T-helper 1 cell treated with Interleukin-12 subunit alpha and Interleukin-12 subunit beta and Interleukin-4 antibody, amounts not matched to agents 30 μg/mL and 1 μg/mL, for 36 hours (primary cell): ENCODE results near the gene SPC24.
A peak's percentile ranks its signal among the peaks of the same experiment; 100 is the strongest.
"Not testable (repeated sequence)": the region's sequence is repeated elsewhere in the genome, so short reads cannot be mapped to it uniquely, and the experiment has no call there.

ENCODE experiments used
- H3K27ac Mint-ChIP-seq: one replicate; pipeline ENCODE4 v1.8.0; 2021; ENCODE audit warnings: mild to moderate bottlenecking, mixed read lengths
- H3K27me3 Mint-ChIP-seq: one replicate; pipeline ENCODE4 v1.8.0; 2021; ENCODE audit warnings: low read depth, mixed read lengths
- H3K36me3 Mint-ChIP-seq: one replicate; pipeline ENCODE4 v1.8.0; 2021; ENCODE audit warnings: low read depth, mixed read lengths
- H3K4me1 Mint-ChIP-seq: one replicate; pipeline ENCODE4 v1.8.0; 2021; ENCODE audit warnings: low read depth, mixed read lengths
- H3K4me3 Mint-ChIP-seq: one replicate; pipeline ENCODE4 v1.8.0; 2021; ENCODE audit warnings: mild to moderate bottlenecking, moderate library complexity, mixed read lengths
- H3K9me3 Mint-ChIP-seq: one replicate; pipeline ENCODE4 v1.8.0; 2021; ENCODE audit warnings: mixed read lengths

The SPC24 gene

DNA sequence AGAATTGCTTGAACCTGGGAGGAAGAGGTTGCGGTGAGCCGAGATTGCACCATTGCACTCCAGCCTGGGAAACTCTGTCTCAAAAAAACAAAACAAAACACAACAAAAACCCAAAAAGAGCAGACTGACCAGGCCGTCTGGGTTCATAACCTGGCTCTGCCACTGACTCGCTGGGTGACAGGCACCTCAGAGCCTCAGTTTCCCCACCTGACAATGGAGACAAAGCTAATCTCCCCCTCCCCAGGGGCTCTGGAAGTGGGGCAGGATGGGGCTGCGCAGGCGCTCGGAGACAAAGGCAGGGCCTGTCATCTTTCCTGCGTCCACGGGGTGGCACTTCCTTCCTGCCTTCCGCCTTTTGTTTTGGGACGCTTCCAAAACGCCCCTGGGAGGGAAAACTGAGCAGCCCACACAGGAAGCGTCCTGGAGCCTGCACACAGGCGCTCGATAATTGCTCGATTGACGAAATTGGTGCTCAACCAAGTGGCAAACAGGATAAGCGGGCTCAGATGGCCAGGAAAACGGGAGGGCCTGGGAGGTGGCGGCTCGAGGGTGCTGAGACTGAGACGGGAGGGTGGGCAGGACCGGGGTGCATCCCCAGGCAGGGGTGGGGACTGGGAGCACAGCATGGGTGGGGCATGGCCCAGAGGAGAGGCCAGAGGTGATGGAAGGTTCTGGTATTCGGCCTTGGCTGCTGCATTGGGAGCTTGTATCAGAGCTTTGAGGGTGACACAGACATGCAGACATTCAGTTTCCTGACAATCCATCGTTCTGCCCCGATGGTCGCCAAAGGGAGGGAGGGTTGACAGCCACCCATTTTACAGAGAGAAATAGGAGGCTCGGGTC, 17.8 kb downstream of the SPC24 start:
- H3K36me3 Mint-ChIP-seq = peaks cover 6% of the 10 kb centered on the region
- no peaks in the 10 kb centered on the region for H3K9me3 Mint-ChIP-seq
- H3K27ac Mint-ChIP-seq = no peak overlapping the region
- H3K4me1 Mint-ChIP-seq = peaks cover 7% of the 10 kb centered on the region
- H3K27me3 Mint-ChIP-seq = no peaks in the 10 kb centered on the region
- H3K4me3 Mint-ChIP-seq = peak overlapping the region; percentile 81

- H3K4me3 Mint-ChIP-seq = no peak overlapping the region
- peaks cover 7% of the 10 kb centered on the region for H3K4me1 Mint-ChIP-seq
- no peaks in the 10 kb centered on the region for H3K9me3 Mint-ChIP-seq
- no peak overlapping the region for H3K27ac Mint-ChIP-seq
- peaks cover 13% of the 10 kb centered on the region for H3K36me3 Mint-ChIP-seq
- no peaks in the 10 kb centered on the region for H3K27me3 Mint-ChIP-seq
These were observed 19.0 kb downstream of the SPC24 start for GRCh38 chr19:11136400-11137101.

DNA sequence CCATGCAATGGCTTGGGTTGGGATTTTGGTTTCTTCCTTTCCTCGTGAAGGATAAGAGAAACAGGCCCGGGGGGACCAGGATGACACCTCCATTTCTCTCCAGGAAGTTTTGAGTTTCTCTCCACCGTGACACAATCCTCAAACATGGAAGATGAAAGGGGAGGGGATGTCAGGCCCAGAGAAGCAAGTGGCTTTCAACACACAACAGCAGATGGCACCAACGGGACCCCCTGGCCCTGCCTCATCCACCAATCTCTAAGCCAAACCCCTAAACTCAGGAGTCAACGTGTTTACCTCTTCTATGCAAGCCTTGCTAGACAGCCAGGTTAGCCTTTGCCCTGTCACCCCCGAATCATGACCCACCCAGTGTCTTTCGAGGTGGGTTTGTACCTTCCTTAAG, 24.1 kb downstream of the SPC24 start:
- Mint-ChIP-seq H3K27ac (no peak overlapping the region), H3K27me3 (no peaks in the 10 kb centered on the region), H3K9me3 (no peaks in the 10 kb centered on the region), H3K4me3 (no peak overlapping the region), H3K36me3 (peaks cover 44% of the 10 kb centered on the region), H3K4me1 (no peaks in the 10 kb centered on the region)

GRCh38 chr19:11130824-11131455, 24.6 kb downstream of the SPC24 start:
- H3K4me1 Mint-ChIP-seq = peaks cover 2% of the 10 kb centered on the region
- H3K27ac Mint-ChIP-seq = no peak overlapping the region
- H3K27me3 Mint-ChIP-seq = no peaks in the 10 kb centered on the region
- H3K36me3 Mint-ChIP-seq = peaks cover 49% of the 10 kb centered on the region
- H3K9me3 Mint-ChIP-seq = no peaks in the 10 kb centered on the region
- no peak overlapping the region for H3K4me3 Mint-ChIP-seq

DNA sequence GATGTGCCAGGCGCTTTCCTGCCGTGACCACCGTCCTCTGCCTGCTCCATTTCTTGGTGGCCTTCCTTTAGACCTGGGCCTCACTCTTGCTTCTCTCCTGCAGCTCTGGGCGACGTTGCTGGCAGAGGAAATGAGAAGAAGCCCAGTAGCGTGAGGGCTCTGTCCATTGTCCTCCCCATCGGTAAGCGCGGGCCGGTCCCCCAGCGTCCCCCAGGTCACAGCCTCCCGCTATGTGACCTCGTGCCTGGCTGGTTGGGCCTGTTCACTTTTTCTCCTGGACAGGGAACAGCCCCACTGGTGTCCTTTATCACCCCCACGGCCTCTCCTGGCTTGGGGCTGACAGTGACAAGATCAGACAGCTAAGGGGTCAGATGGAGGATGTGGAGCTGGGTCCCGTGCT, 27.7 kb downstream of the SPC24 start:
- H3K27ac Mint-ChIP-seq = no peak overlapping the region
- no peaks in the 10 kb centered on the region for H3K9me3 Mint-ChIP-seq
- H3K27me3 Mint-ChIP-seq = no peaks in the 10 kb centered on the region
- H3K4me3 Mint-ChIP-seq = no peak overlapping the region
- H3K36me3 Mint-ChIP-seq = peaks cover 50% of the 10 kb centered on the region
- peaks cover 2% of the 10 kb centered on the region for H3K4me1 Mint-ChIP-seq

- peaks cover 42% of the 10 kb centered on the region for H3K36me3 Mint-ChIP-seq
- peaks cover 2% of the 10 kb centered on the region for H3K4me1 Mint-ChIP-seq
- H3K9me3 Mint-ChIP-seq = no peaks in the 10 kb centered on the region
- no peaks in the 10 kb centered on the region for H3K27me3 Mint-ChIP-seq
- H3K4me3 Mint-ChIP-seq = no peak overlapping the region
- H3K27ac Mint-ChIP-seq = peak overlapping the region; percentile 34
These were observed 29.4 kb downstream of the SPC24 start for GRCh38 chr19:11125994-11126685.

DNA sequence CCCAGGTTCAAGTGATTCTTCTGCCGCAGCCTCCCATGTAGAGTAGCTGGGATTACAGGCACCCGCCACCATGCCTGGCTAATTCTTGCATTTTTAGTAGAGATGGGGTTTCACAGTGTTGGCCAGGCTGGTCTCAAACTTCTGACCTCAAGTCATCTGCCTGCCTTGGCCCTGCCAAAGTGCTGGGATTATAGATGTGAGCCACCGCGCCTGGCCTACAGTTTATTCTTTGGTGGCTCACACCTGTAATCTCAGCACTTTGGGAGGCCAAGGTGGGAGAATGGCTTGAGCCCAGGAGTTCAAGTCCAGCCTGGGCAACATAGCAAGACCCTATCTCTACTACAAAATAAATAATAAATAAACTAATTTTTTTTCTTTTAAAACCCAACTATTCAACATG, 31.4 kb downstream of the SPC24 start:
- H3K4me1 Mint-ChIP-seq, H3K4me3 Mint-ChIP-seq, H3K27ac Mint-ChIP-seq, H3K27me3 Mint-ChIP-seq, H3K9me3 Mint-ChIP-seq: not testable (repeated sequence)
- peaks cover 35% of the 10 kb centered on the region for H3K36me3 Mint-ChIP-seq

DNA sequence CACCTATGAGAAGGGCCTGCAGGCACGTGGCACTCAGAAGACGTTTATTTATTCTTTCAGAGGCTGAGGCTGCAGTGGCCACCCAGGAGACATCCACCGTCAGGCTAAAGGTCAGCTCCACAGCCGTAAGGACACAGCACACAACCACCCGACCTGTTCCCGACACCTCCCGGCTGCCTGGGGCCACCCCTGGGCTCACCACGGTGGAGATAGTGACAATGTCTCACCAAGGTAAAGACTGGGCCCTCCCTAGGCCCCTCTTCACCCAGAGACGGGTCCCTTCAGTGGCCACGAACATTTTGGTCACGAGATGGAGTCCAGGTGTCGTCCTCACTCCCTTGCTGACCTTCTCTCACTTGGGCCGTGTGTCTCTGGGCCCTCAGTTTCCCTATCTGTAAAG, 32.5 kb downstream of the SPC24 start:
- Mint-ChIP-seq H3K4me3 (no peak overlapping the region), H3K36me3 (peaks cover 38% of the 10 kb centered on the region), H3K9me3 (no peaks in the 10 kb centered on the region), H3K4me1 (peaks cover 4% of the 10 kb centered on the region), H3K27ac (no peak overlapping the region), H3K27me3 (no peaks in the 10 kb centered on the region)

- not testable (repeated sequence) for H3K9me3 Mint-ChIP-seq, H3K27ac Mint-ChIP-seq, H3K4me1 Mint-ChIP-seq, H3K27me3 Mint-ChIP-seq, H3K4me3 Mint-ChIP-seq
- peaks cover 32% of the 10 kb centered on the region for H3K36me3 Mint-ChIP-seq
These were observed 33.6 kb downstream of the SPC24 start for GRCh38 chr19:11121963-11122362.

DNA sequence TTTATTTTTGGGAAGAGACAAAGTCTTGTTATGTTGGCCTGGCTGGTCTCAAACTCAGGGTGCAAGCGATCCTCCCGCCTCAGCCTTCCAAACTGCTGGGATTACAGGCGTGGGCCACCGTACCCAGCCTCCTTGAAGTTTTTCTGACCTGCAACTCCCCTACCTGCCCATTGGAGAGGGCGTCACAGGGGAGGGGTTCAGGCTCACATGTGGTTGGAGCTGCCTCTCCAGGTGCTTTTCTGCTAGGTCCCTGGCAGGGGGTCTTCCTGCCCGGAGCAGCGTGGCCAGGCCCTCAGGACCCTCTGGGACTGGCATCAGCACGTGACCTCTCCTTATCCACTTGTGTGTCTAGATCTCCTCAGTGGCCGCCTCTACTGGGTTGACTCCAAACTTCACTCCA, 39.1 kb downstream of the SPC24 start:
- Mint-ChIP-seq H3K27ac (no peak overlapping the region), H3K4me1 (peaks cover 4% of the 10 kb centered on the region), H3K4me3 (no peak overlapping the region), H3K36me3 (peaks cover 40% of the 10 kb centered on the region), H3K27me3 (no peaks in the 10 kb centered on the region), H3K9me3 (no peaks in the 10 kb centered on the region)

GRCh38 chr19:11115895-11116446, 39.6 kb downstream of the SPC24 start:
- Mint-ChIP-seq H3K36me3 (peaks cover 40% of the 10 kb centered on the region), H3K27ac (no peak overlapping the region), H3K4me1 (peaks cover 2% of the 10 kb centered on the region)

DNA sequence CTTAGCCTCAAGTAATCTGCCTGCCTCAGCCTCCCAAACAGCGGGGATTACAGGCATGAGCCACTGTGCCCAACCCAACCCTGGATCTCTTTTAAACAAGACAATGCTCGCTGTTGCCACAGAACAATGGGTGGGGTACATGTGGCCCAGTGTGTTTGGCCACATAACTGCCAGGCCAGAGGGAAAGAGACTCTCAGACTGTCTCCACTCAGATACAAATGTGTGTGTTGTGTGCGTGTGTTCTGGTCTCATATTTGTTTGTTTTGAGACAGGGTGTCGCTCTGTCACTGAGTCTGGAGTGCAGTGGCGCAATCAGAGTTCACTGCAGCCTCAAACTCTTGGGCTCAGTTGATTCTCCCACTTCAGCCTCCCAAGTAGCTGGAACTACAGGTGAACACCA, 40.5 kb downstream of the SPC24 start:
- H3K27ac Mint-ChIP-seq = no peak overlapping the region
- peaks cover 2% of the 10 kb centered on the region for H3K4me1 Mint-ChIP-seq
- H3K4me3 Mint-ChIP-seq = no peak overlapping the region
- no peaks in the 10 kb centered on the region for H3K9me3 Mint-ChIP-seq
- H3K36me3 Mint-ChIP-seq = peaks cover 38% of the 10 kb centered on the region
- no peaks in the 10 kb centered on the region for H3K27me3 Mint-ChIP-seq

More at GRCh38 chr19:11115895-11116446, 39.6 kb downstream of the SPC24 start:
- H3K4me3 Mint-ChIP-seq = no peak overlapping the region
- no peaks in the 10 kb centered on the region for H3K27me3 Mint-ChIP-seq
- no peaks in the 10 kb centered on the region for H3K9me3 Mint-ChIP-seq

GRCh38 chr19:11113140-11113708, 42.4 kb downstream of the SPC24 start:
- no peaks in the 10 kb centered on the region for H3K27me3 Mint-ChIP-seq
- no peak overlapping the region for H3K4me3 Mint-ChIP-seq
- H3K27ac Mint-ChIP-seq = no peak overlapping the region
- H3K4me1 Mint-ChIP-seq = peaks cover 2% of the 10 kb centered on the region
- peaks cover 43% of the 10 kb centered on the region for H3K36me3 Mint-ChIP-seq
- no peaks in the 10 kb centered on the region for H3K9me3 Mint-ChIP-seq

GRCh38 chr19:11111771-11112144, 43.8 kb downstream of the SPC24 start:
- no peaks in the 10 kb centered on the region for H3K27me3 Mint-ChIP-seq
- H3K36me3 Mint-ChIP-seq = peaks cover 38% of the 10 kb centered on the region
- H3K9me3 Mint-ChIP-seq = no peaks in the 10 kb centered on the region
- H3K4me3 Mint-ChIP-seq = no peak overlapping the region
- H3K4me1 Mint-ChIP-seq = peaks cover 2% of the 10 kb centered on the region
- H3K27ac Mint-ChIP-seq = peak overlapping the region; percentile 26
